NK-92 (cell line): ENCODE results near the gene CACNA1I.

ENCODE experiments used
- DNase-seq: peaks from one replicate; lab custom pipeline; 2025; ENCODE audit not compliant: unreplicated experiment; lab: John Stamatoyannopoulos, UW

The CACNA1I gene

GRCh38 chr22:39646398-39647063 lies 76.0 kb downstream of the CACNA1I start:
- no peak for DNase-seq

GRCh38 chr22:39647836-39648629 lies 77.5 kb downstream of the CACNA1I start:
- DNase-seq: no peak

DNA sequence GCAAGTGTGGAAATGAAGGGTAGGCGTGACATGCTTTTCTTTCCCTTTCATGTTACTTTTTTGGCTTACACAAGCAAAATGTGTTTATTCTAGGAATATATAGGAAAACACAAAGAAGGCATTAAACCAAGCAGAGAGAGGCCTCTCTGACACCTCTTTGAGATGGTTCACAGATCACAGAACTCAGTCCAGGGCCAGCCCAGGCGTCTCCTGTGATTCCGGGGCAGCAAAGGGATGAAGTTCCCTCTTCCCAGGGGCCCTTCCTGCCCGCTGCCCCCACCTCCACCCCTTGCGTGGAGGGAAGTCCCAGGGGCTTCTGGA lies 78.0 kb downstream of the CACNA1I start:
- DNase-seq: no peak

GRCh38 chr22:39649500-39650089 lies 79.0 kb downstream of the CACNA1I start:
- no peak for DNase-seq

DNA sequence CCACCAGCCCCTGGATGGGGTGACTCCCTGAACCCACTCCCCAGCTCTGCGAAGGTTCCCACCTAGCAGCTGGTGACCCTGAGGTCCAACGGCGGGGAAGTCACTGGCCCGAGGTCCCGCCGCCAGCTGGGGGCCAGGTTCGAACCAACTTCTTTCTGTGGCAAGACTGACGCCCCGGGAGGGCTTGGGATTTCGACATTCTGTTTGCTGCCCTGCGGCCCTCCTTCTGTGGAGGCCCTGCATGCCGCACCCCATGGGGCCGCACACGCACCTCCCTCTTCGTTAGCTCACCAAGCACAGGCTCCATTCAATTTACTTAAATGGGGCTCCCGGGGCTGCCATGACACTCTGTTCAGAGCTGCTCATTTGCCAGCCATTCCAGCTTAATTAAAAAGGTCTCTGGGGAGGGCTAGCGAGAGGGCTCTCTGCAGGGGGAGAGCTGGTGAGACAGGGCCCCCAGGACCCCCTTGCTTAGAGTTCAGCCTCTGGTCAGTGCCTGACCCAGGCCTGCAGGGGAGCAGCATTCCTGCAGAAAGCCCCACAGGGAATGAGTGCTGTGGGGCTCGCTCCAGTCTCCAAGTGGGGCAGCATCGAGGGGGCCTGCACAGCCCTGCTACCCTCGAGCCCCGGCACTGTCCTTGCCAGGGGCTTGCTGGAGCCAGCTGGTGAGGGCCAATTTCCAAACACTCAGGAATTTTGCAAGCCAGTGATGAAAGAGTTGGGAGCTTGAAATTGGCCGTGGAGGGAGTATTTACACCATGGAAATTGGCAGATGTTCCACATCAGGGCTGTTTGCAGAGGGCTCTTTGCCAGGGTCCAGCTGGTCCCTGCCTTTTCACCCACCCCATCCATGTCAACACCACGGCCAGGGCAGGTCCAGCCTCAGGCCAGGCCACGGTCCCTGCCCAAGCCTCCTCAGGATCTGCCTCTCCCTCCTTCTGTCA lies 80.8 kb downstream of the CACNA1I start:
- no peak for DNase-seq

DNA sequence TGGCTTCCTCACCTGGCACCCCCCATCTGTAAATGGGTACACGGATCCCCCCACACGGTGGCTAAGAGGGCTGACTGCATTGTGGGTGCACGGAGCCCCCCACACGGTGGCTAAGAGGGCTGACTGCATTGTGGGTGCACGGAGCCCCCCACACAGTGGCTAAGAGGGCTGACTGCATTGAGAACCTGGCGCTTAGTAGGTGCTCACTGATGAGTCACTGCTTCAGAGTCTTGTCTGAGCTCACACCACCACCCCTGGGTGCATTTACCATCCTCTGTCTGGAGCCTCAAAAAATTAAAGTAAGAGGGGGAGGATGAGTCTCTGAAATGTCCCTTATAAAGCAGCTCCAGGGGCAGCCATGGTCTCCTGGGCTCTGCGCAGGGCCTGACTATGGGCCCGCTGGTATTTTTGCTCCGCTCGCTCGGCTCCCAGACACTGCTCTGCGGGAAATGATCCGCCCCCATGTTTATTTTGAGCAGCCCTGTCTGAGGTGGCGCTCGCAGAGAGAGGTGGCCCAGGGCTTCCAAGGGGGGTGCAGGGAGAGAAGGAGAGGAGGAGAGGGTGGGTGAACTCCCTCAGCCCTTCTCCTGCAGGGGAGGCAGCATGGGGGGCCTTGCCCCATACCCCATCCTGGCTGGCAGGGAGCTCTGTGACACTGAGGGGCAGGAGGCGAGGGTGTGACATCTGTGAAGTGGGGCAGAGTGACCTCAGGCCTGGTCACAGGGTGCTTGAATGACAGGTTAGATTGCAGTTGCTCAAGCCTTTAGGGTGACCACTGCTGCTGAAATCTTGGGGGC lies 82.6 kb downstream of the CACNA1I start:
- no peak for DNase-seq

- no peak for DNase-seq
These were observed 83.2 kb downstream of the CACNA1I start for GRCh38 chr22:39653787-39654077.

DNA sequence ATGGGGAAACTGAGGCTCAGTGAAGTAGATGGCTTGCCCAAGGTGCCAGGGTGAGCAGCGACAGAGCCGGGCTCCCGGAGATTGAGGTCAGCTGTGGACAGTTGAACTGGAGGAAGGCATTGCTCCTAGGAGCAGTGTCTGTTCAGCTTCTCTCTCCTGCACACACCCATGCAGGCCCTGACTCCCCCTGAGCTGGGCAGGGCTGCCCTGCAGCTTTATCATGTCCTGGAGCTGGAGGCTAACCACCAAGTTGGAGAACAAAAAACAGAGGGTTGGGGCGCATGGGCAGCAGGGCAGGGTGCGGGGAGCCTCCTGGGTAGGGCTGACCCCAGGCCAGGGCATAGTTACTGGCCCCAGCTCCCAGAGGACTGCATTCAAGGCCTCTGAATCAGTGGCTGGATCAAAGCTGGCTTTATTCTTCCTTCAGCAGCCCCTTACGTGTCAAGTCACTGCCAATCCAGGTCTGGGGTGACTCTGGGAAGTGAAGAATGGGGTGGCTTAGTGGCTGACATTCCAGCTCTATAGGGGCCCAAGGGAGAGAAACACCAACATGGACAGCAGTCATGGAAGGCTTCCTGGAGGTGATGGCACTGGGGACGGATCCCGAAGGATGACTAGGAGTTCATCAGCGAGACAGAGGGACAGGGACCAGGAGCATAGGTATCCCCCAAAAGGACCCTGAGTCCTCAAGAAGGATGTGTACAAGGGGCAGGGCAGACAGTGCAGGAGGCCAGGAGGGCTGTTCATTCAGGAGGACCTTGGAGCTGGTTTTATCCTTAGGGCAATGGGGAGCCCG lies 83.8 kb downstream of the CACNA1I start:
- DNase-seq: no peak

GRCh38 chr22:39655004-39655579 lies 84.5 kb downstream of the CACNA1I start:
- DNase-seq: no peak

DNA sequence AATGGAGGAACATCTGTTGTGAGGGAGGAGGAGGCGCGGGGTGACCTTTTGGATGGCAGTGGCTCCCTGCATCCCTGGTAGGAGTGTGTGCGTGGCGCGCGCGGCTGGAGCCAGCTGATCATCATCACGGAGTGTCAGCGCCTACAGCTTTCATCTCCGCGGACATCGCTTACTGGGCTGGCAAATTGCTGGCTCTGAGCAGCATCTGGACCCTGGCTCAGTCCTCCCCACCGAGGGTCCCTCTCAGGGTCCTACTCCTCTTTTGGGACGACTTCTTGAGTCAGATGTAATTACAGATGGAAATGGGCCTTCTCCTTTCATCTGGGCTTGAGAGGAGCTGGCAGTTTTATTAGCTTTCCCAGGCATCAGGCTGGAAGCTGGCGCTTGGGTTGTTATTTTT lies 85.3 kb downstream of the CACNA1I start:
- DNase-seq: no peak

DNA sequence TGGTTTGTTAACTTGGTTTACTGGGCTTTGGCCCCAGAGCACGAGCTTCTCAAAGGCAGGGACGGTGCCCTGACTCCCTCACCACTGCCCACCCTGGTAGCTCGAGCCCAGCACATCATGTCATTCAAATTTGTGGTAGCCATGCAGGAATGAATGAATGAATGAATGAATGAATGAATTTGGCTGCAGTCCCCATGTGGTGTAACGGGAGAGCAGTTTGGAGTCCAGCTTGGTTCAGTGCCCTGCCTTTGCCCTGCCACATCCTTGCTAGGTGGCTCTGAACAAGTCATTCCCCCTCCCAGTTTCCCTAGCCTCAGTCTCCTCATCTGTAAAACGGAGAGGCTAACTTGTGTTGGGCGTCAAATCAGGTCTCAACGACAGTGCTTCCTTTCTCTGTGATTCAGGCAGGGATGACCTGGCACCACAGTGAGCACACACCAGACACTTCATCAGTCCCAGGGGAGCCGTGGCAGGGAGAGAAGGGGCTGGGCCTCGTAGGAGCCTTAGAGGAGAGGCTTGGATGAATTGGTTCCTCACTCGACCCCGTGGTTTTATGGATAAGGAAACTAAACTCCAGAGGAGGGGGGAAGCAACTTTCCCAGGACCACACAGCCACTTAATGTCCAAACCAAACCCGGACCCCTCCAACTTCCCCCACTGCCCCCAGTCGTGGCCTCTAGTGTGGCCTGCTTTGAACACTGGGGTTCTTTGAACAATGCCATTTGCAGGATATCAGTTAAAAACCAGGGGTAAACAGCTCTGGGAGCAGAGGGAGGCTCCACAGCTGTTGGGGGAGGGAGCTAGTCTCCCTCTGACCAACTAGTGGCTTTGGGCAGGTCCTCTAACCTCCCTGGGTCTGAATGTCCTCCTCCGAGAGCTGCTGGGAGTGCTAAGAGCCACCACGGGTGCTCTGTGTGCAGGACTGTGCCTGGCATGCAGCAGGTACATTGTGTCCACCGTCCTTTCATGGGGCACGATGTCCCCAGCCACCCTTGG lies 86.2 kb downstream of the CACNA1I start:
- DNase-seq: no peak

DNA sequence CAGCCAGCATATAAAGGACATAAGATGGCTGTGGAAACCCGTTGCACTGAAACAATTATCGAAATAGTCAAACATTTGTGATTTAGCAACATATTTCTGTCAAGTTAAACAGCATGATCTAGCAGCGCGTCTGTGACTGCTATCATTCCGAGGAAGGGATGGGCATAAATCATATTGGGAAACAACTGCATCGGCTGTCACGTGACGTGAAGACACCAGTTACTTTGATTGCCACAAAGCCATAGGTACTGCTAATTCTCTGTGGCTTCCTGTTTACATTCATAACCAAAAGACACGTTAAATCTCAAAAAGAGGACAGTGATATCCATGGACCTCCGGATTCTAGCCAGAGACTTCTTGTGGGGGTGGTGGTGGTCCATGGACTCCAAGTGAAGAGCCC lies 87.8 kb downstream of the CACNA1I start:
- DNase-seq: no peak

DNA sequence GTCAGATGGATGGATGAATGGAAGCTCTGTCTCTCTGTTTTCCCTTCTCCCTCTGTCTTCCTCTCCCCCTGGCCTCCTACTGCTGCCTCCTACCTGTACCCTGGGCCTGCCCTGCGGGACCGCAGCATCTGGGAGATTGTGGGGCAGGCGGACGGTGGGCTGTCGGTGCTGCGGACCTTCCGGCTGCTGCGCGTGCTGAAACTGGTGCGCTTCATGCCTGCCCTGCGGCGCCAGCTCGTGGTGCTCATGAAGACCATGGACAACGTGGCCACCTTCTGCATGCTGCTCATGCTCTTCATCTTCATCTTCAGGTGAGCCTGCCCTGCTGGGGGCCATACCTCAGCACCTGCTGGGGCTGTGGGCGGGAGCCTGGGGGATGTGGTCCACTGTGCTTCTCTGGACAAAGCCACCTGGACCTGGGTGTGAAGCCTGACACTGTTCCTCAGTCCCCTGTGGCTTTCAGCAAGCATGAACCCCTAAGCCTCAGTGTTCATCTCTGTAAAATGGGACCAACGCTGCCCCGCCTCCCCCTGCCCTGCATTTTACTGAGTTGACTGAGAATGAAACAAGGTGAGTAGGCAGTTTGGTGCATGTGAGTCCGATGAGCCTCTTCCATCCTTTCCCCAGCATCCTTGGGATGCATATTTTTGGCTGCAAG lies 88.4 kb downstream of the CACNA1I start:
- no peak for DNase-seq

GRCh38 chr22:39661501-39661841 lies 90.9 kb downstream of the CACNA1I start:
- no peak for DNase-seq

GRCh38 chr22:39661842-39662685 lies 91.5 kb downstream of the CACNA1I start:
- DNase-seq: no peak

- no peak for DNase-seq
These were observed 92.1 kb downstream of the CACNA1I start for GRCh38 chr22:39662686-39663052.

DNA sequence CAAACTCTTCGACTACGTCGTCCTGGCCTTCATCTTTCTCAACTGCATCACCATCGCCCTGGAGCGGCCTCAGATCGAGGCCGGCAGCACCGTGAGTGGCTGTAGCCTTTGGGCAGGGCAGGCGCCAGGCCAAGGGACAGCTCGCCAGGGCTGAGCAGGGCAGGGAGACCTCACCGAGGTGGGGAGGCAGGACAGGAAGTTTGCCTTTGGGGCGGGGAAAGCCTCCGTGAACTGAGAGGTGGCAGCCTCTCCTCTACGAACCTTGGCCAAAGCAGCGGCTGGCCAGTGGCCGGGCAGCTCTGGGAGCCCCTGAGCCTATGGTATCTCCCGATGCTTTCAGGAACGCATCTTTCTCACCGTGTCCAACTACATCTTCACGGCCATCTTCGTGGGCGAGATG lies 93.2 kb downstream of the CACNA1I start:
- DNase-seq: no peak
